Peyer's patch (tissue), 4 donors: ENCODE measurements around the gene ZC3H12D. TPM values are rescaled to one million over a fixed set of nuclear protein-coding genes. Genes with fewer than 3 reads are reported as not detected.
A peak's percentile ranks its signal among the peaks of the same experiment; 100 is the strongest.
"Not testable (repeated sequence)": the region's sequence is repeated elsewhere in the genome, so short reads cannot be mapped to it uniquely, and the experiment has no call there.

ENCODE experiments used
- DNase-seq, 3 donors: peaks; one replicate each; pipeline ENCODE4 v3.0.0-alpha.2; 2017 to 2019
- H3K27ac ChIP-seq, 4 donors: fragments of 200-600 bp; sonication (generic); one replicate each; pipeline ENCODE4 v1.5.1; 2016 to 2019
- H3K27me3 ChIP-seq, 2 donors: fragments of 200-600 bp; sonication (generic); one replicate each; pipeline ENCODE4 v1.5.1; 2019
- H3K36me3 ChIP-seq, 3 donors: fragments of 200-600 bp; sonication (generic); one replicate each; pipeline ENCODE4 v1.5.1; 2016 to 2019
- H3K4me1 ChIP-seq, 4 donors: fragments of 200-600 bp; sonication (generic); one replicate each; pipeline ENCODE4 v1.5.1; 2016 to 2019
- H3K4me3 ChIP-seq, 4 donors: fragments of 200-600 bp; sonication (generic); 1 replicate in 3 of 4; 2 replicates in 1 of 4; pipeline ENCODE4 v1.5.1; 2016 to 2019; ENCODE audit warnings: mild to moderate bottlenecking in 1 of 4
- H3K9me3 ChIP-seq, 4 donors: fragments of 200-600 bp; sonication (generic); one replicate each; pipeline ENCODE4 v1.5.1; 2016 to 2019; ENCODE audit warnings: mild to moderate bottlenecking in 1 of 4
- CTCF ChIP-seq, 6 experiments: fragments of 450-650 bp in 4 of 6; fragments of 200-600 bp in 2 of 6; sonication (generic) in 1 of 6; IDR thresholded peaks; one replicate each; pipeline ENCODE4 v1.5.1; 2017 to 2019; ENCODE audit warnings: antibody characterized with exemption in 6 of 6, mild to moderate bottlenecking in 3 of 6, moderate library complexity in 1 of 6
- POLR2A ChIP-seq, 2 donors: fragments of 450-650 bp; IDR thresholded peaks; one replicate each; pipeline ENCODE4 v1.5.1; 2017; ENCODE audit warnings: antibody characterized with exemption in 2 of 2, mild to moderate bottlenecking in 2 of 2, moderate library complexity in 2 of 2
- total RNA-seq, 4 donors: library from RNA; depleted of rRNA; stranded (reverse); fragments of >200 nt; gene quantifications; one replicate each; pipeline ENCODE4 v1.1.0, GENCODE V29; 2016

ZC3H12D gene
- total RNA-seq, 4 donors from 2014 or later = 7.8 to 32.2 (median 18.5) TPM

GRCh38 chr6:149445573-149445972, 39.2 kb downstream of the ZC3H12D start:
- TF ChIP-seq CTCF (IDR thresholded peaks at IDR 0.05) (no peak), POLR2A (IDR thresholded peaks at IDR 0.05) (no peak)
- no peaks in the 10 kb centered on the region for H3K36me3 ChIP-seq
- no peaks in the 10 kb centered on the region for H3K9me3 ChIP-seq
- H3K27ac ChIP-seq = no peak overlapping the region
- H3K4me3 ChIP-seq = no peak overlapping the region
- no peak for DNase-seq
- H3K4me1 ChIP-seq = peaks cover 0 to 10% (median 0%) of the 10 kb centered on the region in 4 donors
- no peaks in the 10 kb centered on the region for H3K27me3 ChIP-seq

- TF ChIP-seq CTCF (IDR thresholded peaks at IDR 0.05) (no peak), POLR2A (IDR thresholded peaks at IDR 0.05) (no peak)
- no peak overlapping the region for H3K27ac ChIP-seq
- DNase-seq = peak in 1 of 3 donors; percentile 43
- H3K27me3 ChIP-seq = no peaks in the 10 kb centered on the region
- no peaks in the 10 kb centered on the region for H3K36me3 ChIP-seq
- H3K9me3 ChIP-seq = no peaks in the 10 kb centered on the region
- H3K4me3 ChIP-seq = no peak overlapping the region
- peaks cover 0 to 5% (median 0%) of the 10 kb centered on the region in 4 donors for H3K4me1 ChIP-seq
Observed at GRCh38 chr6:149445095-149445466, 39.7 kb downstream of the ZC3H12D start.

- H3K4me1 ChIP-seq, H3K27me3 ChIP-seq, H3K36me3 ChIP-seq, H3K4me3 ChIP-seq, H3K27ac ChIP-seq, H3K9me3 ChIP-seq, DNase-seq: not testable (repeated sequence)
Observed at GRCh38 chr6:149444360-149445094, 40.3 kb downstream of the ZC3H12D start.

- no peak overlapping the region for H3K4me3 ChIP-seq
Observed at GRCh38 chr6:149443411-149444181, 41.2 kb downstream of the ZC3H12D start.

GRCh38 chr6:149441740-149442139, 43.1 kb downstream of the ZC3H12D start:
- no peaks in the 10 kb centered on the region for H3K36me3 ChIP-seq
- no peak overlapping the region for H3K27ac ChIP-seq
- no peaks in the 10 kb centered on the region for H3K9me3 ChIP-seq
- peaks cover 0 to 4% (median 0%) of the 10 kb centered on the region in 4 donors for H3K4me1 ChIP-seq
- DNase-seq = no peak
- no peaks in the 10 kb centered on the region for H3K27me3 ChIP-seq
- H3K4me3 ChIP-seq = no peak overlapping the region
- TF ChIP-seq POLR2A (IDR thresholded peaks at IDR 0.05) = no peak
- no peak for TF ChIP-seq CTCF (IDR thresholded peaks at IDR 0.05)

More at GRCh38 chr6:149443411-149444181, 41.2 kb downstream of the ZC3H12D start:
- no peak for TF ChIP-seq POLR2A (IDR thresholded peaks at IDR 0.05)
- TF ChIP-seq CTCF (IDR thresholded peaks at IDR 0.05) = no peak
- no peak for DNase-seq
- H3K36me3 ChIP-seq = no peaks in the 10 kb centered on the region
- H3K9me3 ChIP-seq = no peaks in the 10 kb centered on the region
- H3K27me3 ChIP-seq = no peaks in the 10 kb centered on the region
- no peak overlapping the region for H3K27ac ChIP-seq
- peaks cover 0 to 4% (median 0%) of the 10 kb centered on the region in 4 donors for H3K4me1 ChIP-seq
